Muscle layer of duodenum (tissue), 2 donors: ENCODE results near the gene BCAT1.

Experiments
- H3K27ac ChIP-seq: one replicate; pipeline ENCODE4 v1.7.0; 2013; ENCODE audit warnings: mild to moderate bottlenecking, low read length
- H3K27me3 ChIP-seq: one replicate; pipeline ENCODE4 v1.7.0; 2013; ENCODE audit warnings: low read depth, mild to moderate bottlenecking, control low read depth, low read length
- H3K36me3 ChIP-seq, 2 donors: one replicate each; pipeline ENCODE4 v1.7.0; 2013; ENCODE audit warnings: low read length in 2 of 2, control low read depth in 1 of 2, mild to moderate bottlenecking in 1 of 2; ENCODE audit not compliant: insufficient read depth in 2 of 2, control insufficient read depth in 1 of 2
- H3K4me1 ChIP-seq, 2 donors: one replicate each; pipeline ENCODE4 v1.7.0; 2013; ENCODE audit warnings: low read length in 2 of 2, mild to moderate bottlenecking in 2 of 2, control low read depth in 1 of 2, moderate library complexity in 1 of 2; ENCODE audit not compliant: insufficient read depth in 2 of 2, control insufficient read depth in 1 of 2
- H3K4me3 ChIP-seq, 2 donors: one replicate each; pipeline ENCODE4 v1.7.0; 2013; ENCODE audit warnings: low read length in 2 of 2, low read depth in 1 of 2, mild to moderate bottlenecking in 1 of 2
- H3K9me3 ChIP-seq, 2 donors: one replicate each; pipeline ENCODE4 v1.7.0; 2013; ENCODE audit warnings: low read length in 2 of 2, control low read depth in 1 of 2, mild to moderate bottlenecking in 1 of 2; ENCODE audit not compliant: control insufficient read depth in 1 of 2
- donor health status: healthy.

BCAT1 gene

DNA sequence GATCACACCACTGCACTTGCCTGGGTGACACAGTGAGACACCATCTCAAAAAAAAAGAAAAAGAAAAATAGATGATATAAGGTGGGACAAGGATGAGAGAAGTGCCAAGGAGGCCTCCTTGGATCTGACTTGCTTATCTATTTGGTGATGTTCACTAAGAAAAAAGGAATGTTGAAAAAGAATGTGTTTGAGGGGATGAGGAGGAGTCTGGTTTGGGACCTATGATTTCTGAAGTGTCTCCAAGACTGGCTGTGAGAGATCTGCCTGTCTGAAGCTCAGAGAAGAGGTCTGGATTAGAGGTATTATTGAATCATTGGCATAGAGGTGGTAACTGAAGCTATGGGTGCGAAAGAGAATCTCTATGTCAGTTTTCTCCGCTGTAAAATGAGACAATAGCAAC, 42.8 kb downstream of the BCAT1 start:
- Histone ChIP-seq H3K27me3 (no peaks in the 10 kb centered on the region), H3K36me3 (no peaks in the 10 kb centered on the region), H3K27ac (no peak overlapping the region), H3K4me1 (peaks cover 0 to 19% of the 10 kb centered on the region in 2 donors), H3K4me3 (no peak overlapping the region), H3K9me3 (no peaks in the 10 kb centered on the region)

DNA sequence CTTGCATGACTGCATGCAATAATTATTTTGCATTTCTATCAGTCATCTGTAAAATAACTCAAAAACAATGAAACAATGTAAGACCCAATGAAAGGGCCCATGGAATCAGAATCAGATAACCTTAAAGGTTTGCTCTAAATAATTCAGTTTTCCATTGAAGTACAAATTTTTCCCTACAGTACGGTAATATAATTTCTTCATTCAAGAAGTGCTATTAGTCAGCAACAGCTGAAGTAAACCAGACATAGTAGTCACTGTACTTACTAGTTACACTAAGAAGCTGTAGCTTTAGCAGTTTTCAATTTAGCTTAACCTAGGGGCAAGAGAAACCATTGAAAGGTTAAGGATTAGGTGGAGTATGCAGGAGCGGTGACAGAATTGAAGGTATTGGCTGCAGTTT, 43.5 kb downstream of the BCAT1 start:
- Histone ChIP-seq H3K9me3 (no peaks in the 10 kb centered on the region), H3K4me3 (no peak overlapping the region), H3K27me3 (no peaks in the 10 kb centered on the region), H3K4me1 (peaks cover 0 to 19% of the 10 kb centered on the region in 2 donors), H3K36me3 (no peaks in the 10 kb centered on the region), H3K27ac (no peak overlapping the region)

DNA sequence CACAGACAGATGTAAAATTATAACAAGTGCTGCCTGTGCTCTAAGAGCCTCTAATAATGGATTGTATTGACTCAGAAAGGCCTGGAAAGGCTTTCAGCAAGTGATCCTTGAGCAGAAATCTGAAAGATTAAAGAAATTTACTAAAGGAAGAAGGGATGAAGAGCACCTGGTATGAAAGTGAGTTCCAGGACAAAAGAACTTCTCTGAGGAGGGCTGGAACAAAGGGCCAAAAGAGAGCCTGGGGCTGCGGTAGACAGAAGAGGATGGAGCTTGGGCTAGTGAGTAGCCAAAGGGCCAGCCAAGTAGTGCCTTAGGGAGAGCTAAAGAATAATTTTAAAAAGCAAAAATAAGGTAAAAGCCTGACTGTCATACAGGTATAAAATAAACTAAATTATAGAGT, 44.0 kb downstream of the BCAT1 start:
- Histone ChIP-seq H3K4me1 (peaks cover 0 to 19% of the 10 kb centered on the region in 2 donors), H3K36me3 (no peaks in the 10 kb centered on the region), H3K27me3 (no peaks in the 10 kb centered on the region)

DNA sequence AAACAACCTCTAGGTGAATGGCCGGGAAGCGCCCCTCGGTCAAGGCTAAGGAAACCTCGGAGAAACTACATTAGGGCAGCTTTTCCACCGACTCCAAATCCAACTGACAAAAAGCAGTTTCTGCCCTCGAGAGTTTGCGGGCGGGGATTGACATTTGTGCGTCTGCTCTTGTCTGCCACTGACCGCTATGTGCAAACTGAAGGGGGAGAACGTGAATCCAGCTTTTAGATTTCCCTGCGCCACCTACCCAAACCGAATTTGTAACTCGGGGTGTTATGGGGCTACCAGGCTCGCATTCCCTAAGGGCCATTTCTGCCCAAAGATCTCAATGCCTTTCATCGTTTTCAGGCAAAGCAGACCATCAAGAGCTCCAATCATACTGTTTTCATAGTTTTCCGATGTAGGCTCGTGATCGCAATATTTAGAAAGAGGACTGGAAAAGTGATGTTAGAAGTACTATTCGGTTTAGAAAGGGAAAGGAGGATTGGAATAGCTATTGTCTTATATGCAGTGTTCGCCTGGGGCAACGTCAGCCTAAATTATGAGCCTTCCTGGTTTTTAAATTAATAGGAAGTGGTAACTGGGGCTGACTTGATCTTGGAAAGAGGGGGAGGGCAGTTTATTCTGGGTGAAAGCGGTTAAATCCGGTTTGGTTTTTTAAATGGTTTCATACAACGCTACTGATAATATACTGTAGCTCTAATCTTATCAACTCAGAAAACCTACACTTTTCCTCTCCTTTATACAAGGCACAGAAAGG, 45.4 kb downstream of the BCAT1 start:
- Histone ChIP-seq H3K27ac (peak overlapping the region; percentile 12), H3K9me3 (no peaks in the 10 kb centered on the region), H3K4me1 (peaks cover 0 to 19% of the 10 kb centered on the region in 2 donors), H3K27me3 (no peaks in the 10 kb centered on the region), H3K4me3 (peak overlapping the region; percentile 35 to 87), H3K36me3 (no peaks in the 10 kb centered on the region)

More for the DNA sequence above, 44.0 kb downstream of the BCAT1 start:
- no peaks in the 10 kb centered on the region for H3K9me3 ChIP-seq
- no peak overlapping the region for H3K4me3 ChIP-seq
- no peak overlapping the region for H3K27ac ChIP-seq

DNA sequence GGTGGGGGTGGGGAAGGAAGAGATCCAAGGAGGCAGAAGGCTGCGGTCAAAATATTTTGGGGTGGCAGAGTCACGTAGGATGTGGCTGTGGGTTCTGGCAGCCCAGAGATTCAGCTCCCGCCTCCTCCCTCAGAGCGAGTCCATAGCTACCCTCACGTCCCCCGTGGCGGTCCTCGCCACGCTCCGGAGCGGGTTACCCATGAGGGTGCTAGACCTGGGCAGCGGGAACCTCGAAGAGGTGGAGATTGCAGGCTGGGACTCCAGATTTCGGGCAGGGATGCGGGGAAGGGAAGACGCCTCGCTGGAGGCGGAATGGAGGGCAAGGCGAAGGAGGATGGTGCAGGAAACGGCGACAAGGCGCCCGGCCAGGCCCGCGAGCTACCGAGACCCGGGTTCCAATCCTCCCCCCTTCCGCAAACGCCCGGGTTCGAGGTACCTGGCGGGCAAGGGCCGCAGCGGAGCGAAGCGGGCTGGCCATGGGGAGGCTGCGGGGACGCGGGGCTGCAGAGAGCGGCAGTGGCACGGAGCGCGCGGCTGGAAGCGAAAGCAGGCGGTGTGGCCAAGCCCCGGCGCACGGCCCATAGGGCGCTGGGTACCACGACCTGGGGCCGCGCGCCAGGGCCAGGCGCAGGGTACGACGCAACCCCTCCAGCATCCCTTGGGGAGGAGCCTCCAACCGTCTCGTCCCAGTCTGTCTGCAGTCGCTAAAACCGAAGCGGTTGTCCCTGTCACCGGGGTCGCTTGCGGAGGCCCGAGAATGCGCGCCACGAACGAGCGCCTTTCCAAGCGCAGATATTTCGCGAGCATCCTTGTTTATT, 46.2 kb downstream of the BCAT1 start:
- peak overlapping the region; percentile 35 to 87 for H3K4me3 ChIP-seq
- H3K4me1 ChIP-seq: peaks cover 0 to 19% of the 10 kb centered on the region in 2 donors
- no peaks in the 10 kb centered on the region for H3K27me3 ChIP-seq
- H3K27ac ChIP-seq: peak overlapping the region; percentile 12
- H3K9me3 ChIP-seq: no peaks in the 10 kb centered on the region
- H3K36me3 ChIP-seq: no peaks in the 10 kb centered on the region

DNA sequence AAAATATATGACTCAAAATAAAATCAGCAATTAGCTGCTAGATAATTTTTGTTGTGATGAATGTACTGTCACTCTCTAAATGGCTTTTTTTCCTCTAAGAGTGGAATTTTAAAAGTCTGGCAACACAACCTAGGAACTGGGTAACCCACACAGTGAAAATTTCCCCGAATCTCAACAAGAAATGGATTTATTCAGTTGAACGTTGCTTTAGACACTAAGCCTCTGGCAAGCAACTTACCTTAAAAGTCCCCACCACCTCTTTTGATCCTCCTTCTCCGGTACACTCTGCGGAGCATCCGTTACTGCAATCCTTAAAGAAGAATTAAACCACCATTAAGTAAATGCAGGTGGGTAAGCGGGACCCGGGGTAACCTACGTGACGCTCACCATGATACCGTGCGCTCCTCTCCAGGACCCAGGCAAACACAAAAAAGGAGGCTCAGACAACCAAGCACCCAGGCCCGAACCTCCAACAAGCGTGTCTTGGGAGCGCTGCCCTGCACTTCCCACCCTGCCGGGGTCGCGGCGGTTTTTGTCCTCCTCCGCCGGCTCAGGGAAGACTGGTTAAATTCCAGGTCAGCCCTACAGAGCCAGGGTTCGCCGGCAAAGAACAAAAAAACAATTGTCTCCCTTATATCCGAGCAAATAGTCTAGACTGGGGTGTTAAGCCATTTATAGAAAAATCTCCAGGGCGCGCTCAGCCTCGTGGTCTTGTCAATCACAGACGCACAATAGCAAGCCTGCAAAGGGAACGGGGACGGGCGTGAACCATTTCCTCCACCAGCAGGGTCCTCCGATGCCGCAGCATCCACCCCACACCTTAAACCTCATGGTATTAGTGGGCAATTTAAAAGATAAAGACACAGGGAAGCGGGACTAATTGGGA, 47.1 kb downstream of the BCAT1 start:
- H3K4me3 ChIP-seq: peak overlapping the region; percentile 35 to 87
- H3K27me3 ChIP-seq: no peaks in the 10 kb centered on the region
- no peaks in the 10 kb centered on the region for H3K36me3 ChIP-seq
- peaks cover 0 to 19% of the 10 kb centered on the region in 2 donors for H3K4me1 ChIP-seq
- no peaks in the 10 kb centered on the region for H3K9me3 ChIP-seq
- peak overlapping the region; percentile 2 for H3K27ac ChIP-seq

DNA sequence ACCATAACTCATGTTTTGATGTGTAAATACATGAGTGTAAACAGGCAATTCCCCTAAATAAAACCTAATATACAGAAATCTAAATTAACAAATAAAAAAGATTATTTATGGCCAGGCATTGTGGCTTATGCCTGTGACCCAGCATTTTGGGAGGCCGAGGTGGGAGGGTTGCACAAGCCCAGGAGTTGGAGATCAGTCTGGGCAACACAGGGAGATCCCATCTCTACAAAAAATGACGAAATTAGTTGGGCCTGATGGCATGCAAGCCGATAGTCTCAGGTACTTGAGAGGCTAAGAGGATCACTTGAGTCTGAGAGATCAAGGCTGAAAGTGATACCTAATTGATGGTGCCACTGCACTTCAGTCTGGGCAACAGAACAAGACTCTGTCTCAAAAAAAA, 48.7 kb downstream of the BCAT1 start:
- H3K4me1 ChIP-seq: peaks cover 0 to 19% of the 10 kb centered on the region in 2 donors
- no peak overlapping the region for H3K4me3 ChIP-seq
- H3K36me3 ChIP-seq: no peaks in the 10 kb centered on the region
- H3K27ac ChIP-seq: no peak overlapping the region
- H3K9me3 ChIP-seq: no peaks in the 10 kb centered on the region
- no peaks in the 10 kb centered on the region for H3K27me3 ChIP-seq

DNA sequence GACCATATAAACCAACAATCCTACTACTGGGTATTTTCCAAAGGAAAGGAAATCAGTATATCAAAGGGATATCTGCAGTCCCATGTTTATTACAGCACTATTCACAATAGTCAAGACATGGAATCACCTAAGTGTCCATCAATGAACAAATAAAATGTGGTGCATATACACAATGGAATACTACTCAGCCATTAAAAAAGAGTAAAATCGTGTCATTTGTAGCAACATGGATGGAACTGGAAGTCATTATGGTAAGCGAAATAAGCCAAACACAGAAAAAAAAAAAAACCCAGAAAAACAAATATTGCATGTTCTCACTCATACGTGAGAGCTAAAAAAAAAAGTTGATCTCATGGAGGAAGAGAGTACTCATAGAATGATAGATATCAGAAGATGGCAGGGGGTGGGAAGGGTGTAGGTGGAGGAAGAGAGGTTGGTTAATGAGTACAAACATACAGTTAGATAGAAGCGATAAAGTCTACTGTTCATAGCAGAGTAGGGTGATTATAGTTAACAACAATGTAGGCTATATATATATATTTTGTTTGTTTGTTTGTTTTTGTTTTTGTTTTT, 49.3 kb downstream of the BCAT1 start:
- Histone ChIP-seq H3K4me3 (no peak overlapping the region), H3K27ac (no peak overlapping the region), H3K27me3 (no peaks in the 10 kb centered on the region), H3K4me1 (peaks cover 0 to 19% of the 10 kb centered on the region in 2 donors), H3K9me3 (no peaks in the 10 kb centered on the region), H3K36me3 (no peaks in the 10 kb centered on the region)

DNA sequence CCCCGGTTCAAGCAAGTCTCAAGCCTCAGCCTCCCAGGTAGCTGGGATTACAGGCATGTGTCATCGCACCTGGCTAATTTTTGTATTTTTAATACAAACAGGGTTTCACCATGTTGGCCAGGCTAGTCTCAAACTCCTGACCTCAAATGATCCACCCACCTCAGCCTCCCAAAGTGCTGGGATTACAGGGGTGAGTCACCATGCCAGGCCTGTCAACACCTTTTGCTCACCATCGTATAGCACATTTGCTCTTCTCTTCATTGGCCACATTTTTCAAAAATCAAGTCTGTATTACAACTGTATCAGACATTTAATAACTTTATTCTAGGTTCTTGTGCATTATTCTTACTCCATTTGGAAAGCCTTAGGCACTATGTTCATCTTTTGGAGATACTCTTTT, 50.3 kb downstream of the BCAT1 start:
- H3K9me3 ChIP-seq: no peaks in the 10 kb centered on the region
- no peak overlapping the region for H3K27ac ChIP-seq
- H3K4me1 ChIP-seq: peaks cover 0 to 15% of the 10 kb centered on the region in 2 donors
- no peaks in the 10 kb centered on the region for H3K36me3 ChIP-seq
- no peaks in the 10 kb centered on the region for H3K27me3 ChIP-seq
- no peak overlapping the region for H3K4me3 ChIP-seq

DNA sequence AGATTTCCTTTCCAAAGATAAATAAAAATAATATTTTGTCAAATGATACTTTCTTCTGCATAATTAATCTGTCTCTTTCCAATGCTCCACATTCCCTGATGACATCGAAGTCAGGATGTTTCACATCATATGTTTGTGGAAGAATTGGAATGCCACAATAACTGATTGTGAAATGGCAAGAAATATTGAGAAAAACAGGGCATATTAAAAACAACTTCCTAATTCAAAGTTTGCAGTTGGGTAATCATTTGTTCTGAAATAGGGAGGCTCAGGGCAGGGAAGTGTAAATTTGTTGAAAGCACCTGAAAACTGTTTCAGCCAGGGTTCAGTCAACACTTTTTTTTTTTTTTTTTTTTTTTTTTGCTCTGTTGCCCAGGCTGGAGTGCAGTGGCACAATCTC, 50.7 kb downstream of the BCAT1 start:
- Histone ChIP-seq H3K27ac (no peak overlapping the region), H3K36me3 (no peaks in the 10 kb centered on the region), H3K4me1 (peaks cover 0 to 11% of the 10 kb centered on the region in 2 donors), H3K27me3 (no peaks in the 10 kb centered on the region), H3K9me3 (no peaks in the 10 kb centered on the region), H3K4me3 (no peak overlapping the region)
